HEK293 (cell line): ENCODE results near the gene FMNL3.

Experiments used
- GLIS2 ChIP-seq: fragments of 450-650 bp; formaldehyde crosslinking; IDR thresholded peaks from 2 replicates; pipeline ENCODE4 v1.5.1; 2016; ENCODE audit warnings: missing biosample characterization, missing genetic modification characterization
- PRDM10 ChIP-seq: fragments of 450-650 bp; formaldehyde crosslinking; IDR thresholded peaks from 2 replicates; pipeline ENCODE4 v1.5.1; 2016; ENCODE audit warnings: missing biosample characterization, missing genetic modification characterization
- SP7 ChIP-seq: fragments of 450-650 bp; formaldehyde crosslinking; IDR thresholded peaks from 2 replicates; pipeline ENCODE4 v1.5.1; 2016; ENCODE audit warnings: missing biosample characterization, missing genetic modification characterization
- WT1 ChIP-seq: fragments of 450-650 bp; formaldehyde crosslinking; IDR thresholded peaks from 2 replicates; pipeline ENCODE4 v1.5.1; 2016; ENCODE audit warnings: missing biosample characterization, missing genetic modification characterization
- ZBTB48 ChIP-seq: fragments of 450-650 bp; formaldehyde crosslinking; IDR thresholded peaks from 2 replicates; pipeline ENCODE4 v1.5.1; 2016; ENCODE audit warnings: missing biosample characterization, missing genetic modification characterization
- ZBTB8A ChIP-seq: fragments of 450-650 bp; formaldehyde crosslinking; IDR thresholded peaks from 2 replicates; pipeline ENCODE4 v1.5.1; 2016; ENCODE audit warnings: missing biosample characterization, missing genetic modification characterization
- ZFP3 ChIP-seq: fragments of 450-650 bp; formaldehyde crosslinking; IDR thresholded peaks from 2 replicates; pipeline ENCODE4 v1.5.1; 2016; ENCODE audit warnings: low read depth, missing biosample characterization, missing genetic modification characterization
- ZNF133 ChIP-seq: fragments of 450-650 bp; formaldehyde crosslinking; IDR thresholded peaks from 2 replicates; pipeline ENCODE4 v1.5.1; 2016; ENCODE audit warnings: missing biosample characterization, missing genetic modification characterization
- ZNF155 ChIP-seq: fragments of 450-650 bp; formaldehyde crosslinking; IDR thresholded peaks from 2 replicates; pipeline ENCODE4 v1.5.1; 2016; ENCODE audit warnings: missing biosample characterization, missing genetic modification characterization
- ZNF248 ChIP-seq: fragments of 450-650 bp; formaldehyde crosslinking; IDR thresholded peaks from 2 replicates; pipeline ENCODE4 v1.5.1; 2017; ENCODE audit warnings: missing biosample characterization, missing genetic modification characterization
- ZNF404 ChIP-seq: fragments of 450-650 bp; formaldehyde crosslinking; IDR thresholded peaks from 2 replicates; pipeline ENCODE4 v1.5.1; 2017; ENCODE audit warnings: missing biosample characterization, missing genetic modification characterization
- ZNF488 ChIP-seq: fragments of 450-650 bp; formaldehyde crosslinking; IDR thresholded peaks from 2 replicates; pipeline ENCODE4 v1.5.1; 2016; ENCODE audit warnings: missing biosample characterization, missing genetic modification characterization
- ZNF521 ChIP-seq: fragments of 450-650 bp; formaldehyde crosslinking; IDR thresholded peaks from 2 replicates; pipeline ENCODE4 v1.5.1; 2017; ENCODE audit warnings: missing biosample characterization, mild to moderate bottlenecking, missing genetic modification characterization
- ZNF555 ChIP-seq: fragments of 450-650 bp; formaldehyde crosslinking; conservative IDR thresholded peaks from 2 replicates; pipeline ENCODE4 v1.5.1; 2017; ENCODE audit warnings: missing biosample characterization, mild to moderate bottlenecking, missing genetic modification characterization, inconsistent platforms
- ZNF571 ChIP-seq: fragments of 450-650 bp; formaldehyde crosslinking; IDR thresholded peaks from 2 replicates; pipeline ENCODE4 v1.5.0; 2017; ENCODE audit warnings: missing biosample characterization, missing genetic modification characterization
- ZNF585B ChIP-seq: fragments of 450-650 bp; formaldehyde crosslinking; IDR thresholded peaks from 2 replicates; pipeline ENCODE4 v1.5.1; 2016; ENCODE audit warnings: missing biosample characterization, missing genetic modification characterization
- ZNF792 ChIP-seq: fragments of 450-650 bp; formaldehyde crosslinking; IDR thresholded peaks from 2 replicates; pipeline ENCODE4 v1.5.1; 2016; ENCODE audit warnings: missing biosample characterization, missing genetic modification characterization
- TF ChIP-seq, protein P1 (sequence below): IDR thresholded peaks from 2 replicates; pipeline ENCODE4 v1.6.1; 2011; ENCODE audit warnings: mild to moderate bottlenecking, low read depth, low read length, borderline replicate concordance
- TF ChIP-seq, protein P2 (sequence below): fragments of 450-650 bp; formaldehyde crosslinking; IDR thresholded peaks from 2 replicates; pipeline ENCODE4 v1.5.1; 2016; ENCODE audit warnings: missing biosample characterization, missing genetic modification characterization
- TF ChIP-seq, protein P3 (sequence below): fragments of 450-650 bp; formaldehyde crosslinking; IDR thresholded peaks from 2 replicates; pipeline ENCODE4 v1.5.1; 2016; ENCODE audit warnings: missing biosample characterization, missing genetic modification characterization
- TF ChIP-seq, protein P4 (sequence below): fragments of 450-650 bp; formaldehyde crosslinking; IDR thresholded peaks from 2 replicates; pipeline ENCODE4 v1.5.1; 2016; ENCODE audit warnings: missing biosample characterization, missing genetic modification characterization
- TF ChIP-seq, protein P5 (sequence below): fragments of 450-650 bp; formaldehyde crosslinking; IDR thresholded peaks from 2 replicates; pipeline ENCODE4 v1.5.1; 2017; ENCODE audit warnings: missing biosample characterization, missing genetic modification characterization

The FMNL3 gene

GRCh38 chr12:49623142-49623904 is 83.9 kb downstream of the FMNL3 start, which contains the start of gene PRPF40B (continued):
- TF ChIP-seq, protein P1, sequence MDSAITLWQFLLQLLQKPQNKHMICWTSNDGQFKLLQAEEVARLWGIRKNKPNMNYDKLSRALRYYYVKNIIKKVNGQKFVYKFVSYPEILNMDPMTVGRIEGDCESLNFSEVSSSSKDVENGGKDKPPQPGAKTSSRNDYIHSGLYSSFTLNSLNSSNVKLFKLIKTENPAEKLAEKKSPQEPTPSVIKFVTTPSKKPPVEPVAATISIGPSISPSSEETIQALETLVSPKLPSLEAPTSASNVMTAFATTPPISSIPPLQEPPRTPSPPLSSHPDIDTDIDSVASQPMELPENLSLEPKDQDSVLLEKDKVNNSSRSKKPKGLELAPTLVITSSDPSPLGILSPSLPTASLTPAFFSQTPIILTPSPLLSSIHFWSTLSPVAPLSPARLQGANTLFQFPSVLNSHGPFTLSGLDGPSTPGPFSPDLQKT, result no peak
- peak; percentile 69; the same call in 1 of the 2 replicates for TF ChIP-seq GLIS2 (tag by site-specific recombination)
- TF ChIP-seq, protein P2, sequence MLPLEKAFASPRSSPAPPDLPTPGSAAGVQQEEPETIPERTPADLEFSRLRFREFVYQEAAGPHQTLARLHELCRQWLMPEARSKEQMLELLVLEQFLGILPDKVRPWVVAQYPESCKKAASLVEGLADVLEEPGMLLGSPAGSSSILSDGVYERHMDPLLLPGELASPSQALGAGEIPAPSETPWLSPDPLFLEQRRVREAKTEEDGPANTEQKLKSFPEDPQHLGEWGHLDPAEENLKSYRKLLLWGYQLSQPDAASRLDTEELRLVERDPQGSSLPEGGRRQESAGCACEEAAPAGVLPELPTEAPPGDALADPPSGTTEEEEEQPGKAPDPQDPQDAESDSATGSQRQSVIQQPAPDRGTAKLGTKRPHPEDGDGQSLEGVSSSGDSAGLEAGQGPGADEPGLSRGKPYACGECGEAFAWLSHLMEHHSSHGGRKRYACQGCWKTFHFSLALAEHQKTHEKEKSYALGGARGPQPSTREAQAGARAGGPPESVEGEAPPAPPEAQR (tag by site-specific recombination), result no peak
- no peak for TF ChIP-seq ZFP3
- TF ChIP-seq ZNF133, result no peak
- no peak for TF ChIP-seq ZNF571 (tag by site-specific recombination)
- no peak for TF ChIP-seq ZNF555 (tag by site-specific recombination)
- TF ChIP-seq, protein P3, sequence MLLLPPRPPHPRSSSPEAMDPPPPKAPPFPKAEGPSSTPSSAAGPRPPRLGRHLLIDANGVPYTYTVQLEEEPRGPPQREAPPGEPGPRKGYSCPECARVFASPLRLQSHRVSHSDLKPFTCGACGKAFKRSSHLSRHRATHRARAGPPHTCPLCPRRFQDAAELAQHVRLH (tag by site-specific recombination), result no peak
- no peak for TF ChIP-seq ZNF248
- no peak for TF ChIP-seq ZNF792 (tag by site-specific recombination)
- TF ChIP-seq SP7 (tag by site-specific recombination), result 0 out of 2 replicates have a peak, but pooled peaks have one; percentile 12
- no peak for TF ChIP-seq WT1 (tag by site-specific recombination)
- TF ChIP-seq, protein P4, sequence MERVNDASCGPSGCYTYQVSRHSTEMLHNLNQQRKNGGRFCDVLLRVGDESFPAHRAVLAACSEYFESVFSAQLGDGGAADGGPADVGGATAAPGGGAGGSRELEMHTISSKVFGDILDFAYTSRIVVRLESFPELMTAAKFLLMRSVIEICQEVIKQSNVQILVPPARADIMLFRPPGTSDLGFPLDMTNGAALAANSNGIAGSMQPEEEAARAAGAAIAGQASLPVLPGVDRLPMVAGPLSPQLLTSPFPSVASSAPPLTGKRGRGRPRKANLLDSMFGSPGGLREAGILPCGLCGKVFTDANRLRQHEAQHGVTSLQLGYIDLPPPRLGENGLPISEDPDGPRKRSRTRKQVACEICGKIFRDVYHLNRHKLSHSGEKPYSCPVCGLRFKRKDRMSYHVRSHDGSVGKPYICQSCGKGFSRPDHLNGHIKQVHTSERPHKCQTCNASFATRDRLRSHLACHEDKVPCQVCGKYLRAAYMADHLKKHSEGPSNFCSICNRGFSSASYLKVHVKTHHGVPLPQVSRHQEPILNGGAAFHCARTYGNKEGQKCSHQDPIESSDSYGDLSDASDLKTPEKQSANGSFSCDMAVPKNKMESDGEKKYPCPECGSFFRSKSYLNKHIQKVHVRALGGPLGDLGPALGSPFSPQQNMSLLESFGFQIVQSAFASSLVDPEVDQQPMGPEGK (tag by site-specific recombination), result peak; percentile 58; the same call in 1 of the 2 replicates
- TF ChIP-seq ZNF521 (tag by site-specific recombination), result no peak
- TF ChIP-seq ZNF488 (tag by site-specific recombination), result no peak
- TF ChIP-seq ZNF155, result no peak
- no peak for TF ChIP-seq ZBTB8A (tag by site-specific recombination)
- TF ChIP-seq, protein P5, sequence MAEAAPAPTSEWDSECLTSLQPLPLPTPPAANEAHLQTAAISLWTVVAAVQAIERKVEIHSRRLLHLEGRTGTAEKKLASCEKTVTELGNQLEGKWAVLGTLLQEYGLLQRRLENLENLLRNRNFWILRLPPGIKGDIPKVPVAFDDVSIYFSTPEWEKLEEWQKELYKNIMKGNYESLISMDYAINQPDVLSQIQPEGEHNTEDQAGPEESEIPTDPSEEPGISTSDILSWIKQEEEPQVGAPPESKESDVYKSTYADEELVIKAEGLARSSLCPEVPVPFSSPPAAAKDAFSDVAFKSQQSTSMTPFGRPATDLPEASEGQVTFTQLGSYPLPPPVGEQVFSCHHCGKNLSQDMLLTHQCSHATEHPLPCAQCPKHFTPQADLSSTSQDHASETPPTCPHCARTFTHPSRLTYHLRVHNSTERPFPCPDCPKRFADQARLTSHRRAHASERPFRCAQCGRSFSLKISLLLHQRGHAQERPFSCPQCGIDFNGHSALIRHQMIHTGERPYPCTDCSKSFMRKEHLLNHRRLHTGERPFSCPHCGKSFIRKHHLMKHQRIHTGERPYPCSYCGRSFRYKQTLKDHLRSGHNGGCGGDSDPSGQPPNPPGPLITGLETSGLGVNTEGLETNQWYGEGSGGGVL (tag by site-specific recombination), result peak; percentile 65; the same call in 1 of the 2 replicates
- TF ChIP-seq ZBTB48 (tag by site-specific recombination), result no peak
- peak; percentile 61; the same call in 1 of the 2 replicates for TF ChIP-seq PRDM10
- no peak for TF ChIP-seq ZNF404 (tag by site-specific recombination)
- TF ChIP-seq ZNF585B (tag by site-specific recombination), result no peak
